ENCODE data around the gene SLC20A1. TPM values are rescaled to one million over a fixed set of nuclear protein-coding genes. Genes with fewer than 3 reads are reported as not detected.

SLC20A1 gene
- total RNA-seq, 1 experiment from 2014 or later: 123 TPM

GRCh38 chr2:112642561-112642960 lies 3.2 kb upstream of the SLC20A1 start:
- H3K4me1 Mint-ChIP-seq: peaks cover 27 to 35% of the 10 kb centered on the region in 2 experiments
- H2BK12ac ChIP-seq (ENCODE audit: insufficient read length, low read depth, low read length): no peak overlapping the region
- no peak overlapping the region for H3K14ac ChIP-seq (ENCODE audit: insufficient read depth, low read length)
- H3K79me2 ChIP-seq (ENCODE audit: insufficient read depth, low read length): peaks cover 12% of the 10 kb centered on the region; the same call in 1 of the 2 replicates
- no peak overlapping the region for H3K4ac ChIP-seq (ENCODE audit: low read depth, low read length)
- H2BK15ac ChIP-seq (ENCODE audit: low read depth, low read length): no peak overlapping the region
- no peak overlapping the region for H3K56ac ChIP-seq (ENCODE audit: insufficient read length, low read depth, low read length)
- H4K5ac ChIP-seq (ENCODE audit: insufficient read length, low read depth, low read length): no peak overlapping the region
- no peaks in the 10 kb centered on the region for H4K20me1 ChIP-seq (ENCODE audit: control insufficient read depth, insufficient read depth, insufficient read length)
- no peak overlapping the region for H2BK5ac ChIP-seq (ENCODE audit: insufficient read length, low read length)
- H3K4me1 ChIP-seq (ENCODE audit: insufficient read depth, low read length): peaks cover 3% of the 10 kb centered on the region; the same call in 1 of the 2 replicates
- H3K18ac ChIP-seq (ENCODE audit: insufficient read length, low read depth, low read length): no peak overlapping the region
- no peaks in the 10 kb centered on the region for H3K79me1 ChIP-seq (ENCODE audit: insufficient read depth, low read depth, low read length, poor library complexity, severe bottlenecking)
- H3K36me3 Mint-ChIP-seq (ENCODE audit: insufficient read depth in 1 of 3, low read depth in 3 of 3): peaks cover 8 to 9% (median 9%) of the 10 kb centered on the region in 3 experiments
- no peak overlapping the region for H2AFZ ChIP-seq (ENCODE audit: low read length)
- H3K27ac ChIP-seq (ENCODE audit: insufficient read length, low read depth, low read length): no peak overlapping the region
- no peak overlapping the region for H3K27ac Mint-ChIP-seq
- no CpG with 5 or more reads among the region's 5 CpGs for WGBS (ENCODE audit: extremely low coverage, insufficient read length, low lambda C conversion rate)
- H3K27me3 ChIP-seq (ENCODE audit: insufficient read depth, low read length): no peaks in the 10 kb centered on the region
- no peak overlapping the region for H4K8ac ChIP-seq (replicated peaks; ENCODE audit: insufficient read length, low read depth, low read length)
- H3T11ph ChIP-seq (ENCODE audit: low read length): no peak overlapping the region
- TF ChIP-seq CTCF (conservative IDR thresholded peaks at IDR 0.05): no peak
- peaks cover 14% of the 10 kb centered on the region for H3K27me3 Mint-ChIP-seq (ENCODE audit: low read depth)
- no peak overlapping the region for H3K4me2 ChIP-seq (ENCODE audit: insufficient read depth, insufficient read length, low read length)
- H3K23ac ChIP-seq (ENCODE audit: insufficient read length, low read depth, low read length): no peak overlapping the region
- no peak overlapping the region for H2BK20ac ChIP-seq (ENCODE audit: low read depth, low read length, poor library complexity, severe bottlenecking)
- H3K9ac ChIP-seq (ENCODE audit: extremely low read depth, insufficient read length, low read length): no peak overlapping the region
- H2BK120ac ChIP-seq (ENCODE audit: low read depth, low read length, poor library complexity, severe bottlenecking): no peak overlapping the region
- H2AK5ac ChIP-seq (ENCODE audit: insufficient read length, low read length): no peak overlapping the region
- no peaks in the 10 kb centered on the region for H3K9me3 ChIP-seq (ENCODE audit: control insufficient read depth, low read depth, low read length)
- DNase-seq: no peak
- no peaks in the 10 kb centered on the region for H3K9me3 Mint-ChIP-seq
- peaks cover 9% of the 10 kb centered on the region for H3K23me2 ChIP-seq (ENCODE audit: insufficient read length, low read depth, low read length, poor library complexity, severe bottlenecking)
- no peak overlapping the region for H4K91ac ChIP-seq (ENCODE audit: insufficient read length, low read depth, low read length)
- no peak overlapping the region for H3K4me3 Mint-ChIP-seq

Measured in H9 (cell line).